GM19238 (cell line): ENCODE data around the gene CELSR3.

Source experiments
- DNase-seq: peaks from one replicate; pipeline ENCODE4 v3.0.0; 2011; ENCODE audit warnings: low spot score; ENCODE audit not compliant: insufficient read length

CELSR3 gene

GRCh38 chr3:48662753-48663488, at the start of gene CELSR3:
CELSR3 (minus strand) TSS chr3:48662886; CDS start chr3:48662634, 252 bp downstream.
- no peak for DNase-seq

- DNase-seq, result no peak
Observed at GRCh38 chr3:48711727-48712126, 49.0 kb upstream of the CELSR3 start.

GRCh38 chr3:48709051-48709461, 46.4 kb upstream of the CELSR3 start:
- no peak for DNase-seq

- no peak for DNase-seq
Observed at GRCh38 chr3:48708481-48708889, 45.8 kb upstream of the CELSR3 start.

- no peak for DNase-seq
Observed at GRCh38 chr3:48707157-48707556, 44.5 kb upstream of the CELSR3 start.

- no peak for DNase-seq
Observed at GRCh38 chr3:48702320-48702920, 39.7 kb upstream of the CELSR3 start.

- DNase-seq, result no peak
Observed at GRCh38 chr3:48700731-48701405, 38.2 kb upstream of the CELSR3 start.

- DNase-seq, result no peak
Observed at GRCh38 chr3:48698891-48699290, 36.2 kb upstream of the CELSR3 start.

- no peak for DNase-seq
Observed at GRCh38 chr3:48697952-48698351, 35.3 kb upstream of the CELSR3 start.

- DNase-seq, result no peak
Observed at GRCh38 chr3:48696601-48697000, 33.9 kb upstream of the CELSR3 start.

- DNase-seq, result no peak
Observed at GRCh38 chr3:48696156-48696555, 33.5 kb upstream of the CELSR3 start.

- no peak for DNase-seq
Observed at GRCh38 chr3:48695393-48695753, 32.7 kb upstream of the CELSR3 start.

- no peak for DNase-seq
Observed at GRCh38 chr3:48694610-48695392, 32.1 kb upstream of the CELSR3 start.

GRCh38 chr3:48693826-48694225, 31.1 kb upstream of the CELSR3 start:
- no peak for DNase-seq

GRCh38 chr3:48692551-48692950, 29.9 kb upstream of the CELSR3 start:
- DNase-seq, result no peak

GRCh38 chr3:48690846-48691458, 28.3 kb upstream of the CELSR3 start:
- no peak for DNase-seq

GRCh38 chr3:48689384-48689783, 26.7 kb upstream of the CELSR3 start:
- DNase-seq, result no peak

- no peak for DNase-seq
Observed at GRCh38 chr3:48688737-48689075, 26.0 kb upstream of the CELSR3 start.

GRCh38 chr3:48688032-48688736, 25.5 kb upstream of the CELSR3 start:
- no peak for DNase-seq

- DNase-seq, result no peak
Observed at GRCh38 chr3:48687220-48687678, 24.6 kb upstream of the CELSR3 start.
